Smooth muscle cell of the pulmonary artery (primary cell): ENCODE data around the gene AFG3L2. TPM values are rescaled to one million over a fixed set of nuclear protein-coding genes. Genes with fewer than 3 reads are reported as not detected.

ENCODE experiments used
- total RNA-seq: library from RNA; depleted of rRNA; stranded (reverse); fragments of >200 nt; gene quantifications from 2 replicates; pipeline ENCODE4 v1.2.3, GENCODE V29; 2014

Gene AFG3L2
- total RNA-seq, result 37.5 and 39.8 TPM in 2 replicates

GRCh38 chr18:12376754-12377555 is at the start of gene AFG3L2:
Gene AFG3L2, minus strand, starts transcription at chr18:12377227. Its CDS starts 145 bp downstream, at chr18:12377082.

GRCh38 chr18:12307701-12308385 is 69.2 kb downstream of the AFG3L2 start, which contains the start of gene TUBB6:
Gene TUBB6, plus strand, starts transcription at chr18:12308241. Its CDS starts 52 bp downstream, at chr18:12308293.

Other genes with a start within 250 kb of the AFG3L2 start
- gene CIDEA, start 122.9 kb downstream of the AFG3L2 start, total RNA-seq, result 0.13 TPM in 1 of 2 replicates, not detected in the other
- 702 and 783 TPM in 2 replicates for gene TUBB6, start 69.0 kb downstream of the AFG3L2 start, total RNA-seq
- gene PRELID3A, start 30.7 kb upstream of the AFG3L2 start, total RNA-seq, result 6.9 and 12.5 TPM in 2 replicates